HL-60 (cell line): ENCODE results near the gene POLR3A.
A peak's percentile ranks its signal among the peaks of the same experiment; 100 is the strongest.

ENCODE experiments used
- DNase-seq, 2 experiments: peaks; one replicate each; pipeline ENCODE4 v3.0.0-alpha.2; 2010 to 2020; ENCODE audit warnings: low read depth in 1 of 2, low spot score in 1 of 2
- H3K27ac ChIP-seq: fragments of 250-450 bp; sonication (Bioruptor Pico); replicated peaks from 2 replicates; pipeline ENCODE4 v1.5.1; 2020; ENCODE audit warnings: mild to moderate bottlenecking, moderate library complexity
- H3K27me3 ChIP-seq: fragments of 250-450 bp; sonication (Bioruptor Pico); 2 replicates; pipeline ENCODE4 v1.5.1; 2021; ENCODE audit warnings: mild to moderate bottlenecking, moderate library complexity; ENCODE audit not compliant: insufficient read depth, poor library complexity, severe bottlenecking
- H3K4me3 ChIP-seq: replicated peaks from 2 replicates; pipeline ENCODE4 v1.5.1; 2011; ENCODE audit warnings: mild to moderate bottlenecking, control low read depth, low read length; ENCODE audit not compliant: insufficient read depth
- CTCF ChIP-seq: IDR thresholded peaks from one replicate; pipeline ENCODE4 v1.5.1; 2011; ENCODE audit warnings: low read length, control low read depth, inconsistent platforms; ENCODE audit not compliant: insufficient read depth
- GABPA ChIP-seq: IDR thresholded peaks from 2 replicates; pipeline ENCODE4 v1.6.1; 2012; ENCODE audit warnings: low read depth
- POLR2AphosphoS5 ChIP-seq: IDR thresholded peaks from 2 replicates; pipeline ENCODE4 v1.6.1; 2012; ENCODE audit warnings: low read depth
- SPI1 ChIP-seq: IDR thresholded peaks from 2 replicates; pipeline ENCODE4 v1.6.1; 2012; ENCODE audit warnings: low read depth, mild to moderate bottlenecking, borderline replicate concordance
- TF ChIP-seq, protein P1 (sequence below): IDR thresholded peaks from 2 replicates; pipeline ENCODE4 v1.6.1; 2012; ENCODE audit warnings: low read depth; ENCODE audit not compliant: insufficient replicate concordance

The POLR3A gene

DNA sequence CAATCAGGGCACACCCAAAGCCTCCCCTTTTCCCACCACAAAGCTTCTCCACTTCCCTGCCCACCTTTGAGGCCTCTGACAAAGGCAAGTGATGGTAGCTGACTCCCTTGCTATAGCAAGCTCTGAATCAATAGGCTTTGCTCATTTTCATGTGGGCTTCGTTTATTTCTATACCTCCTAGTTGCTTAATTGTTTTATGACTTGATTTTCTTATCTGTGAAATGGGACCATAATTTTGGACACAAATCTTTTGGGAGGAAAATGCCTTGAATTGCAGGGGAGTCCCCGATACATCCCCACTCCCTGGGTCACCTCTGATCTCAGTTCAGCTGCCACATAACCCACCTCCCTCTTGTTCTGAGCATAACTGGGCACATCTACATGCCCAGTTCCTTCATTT, 89.1 kb downstream of the POLR3A start:
- Histone ChIP-seq H3K4me3 (no peak overlapping the region), H3K27me3 (no peaks in the 10 kb centered on the region), H3K27ac (no peak overlapping the region)
- DNase-seq = no peak
- no peak for TF ChIP-seq POLR2AphosphoS5

- DNase-seq = no peak
- H3K27ac ChIP-seq = no peak overlapping the region
- H3K27me3 ChIP-seq = no peaks in the 10 kb centered on the region
- no peak overlapping the region for H3K4me3 ChIP-seq
- TF ChIP-seq POLR2AphosphoS5 (no peak), CTCF (no peak), SPI1 (no peak), GABPA (no peak)
- TF ChIP-seq, protein P1, sequence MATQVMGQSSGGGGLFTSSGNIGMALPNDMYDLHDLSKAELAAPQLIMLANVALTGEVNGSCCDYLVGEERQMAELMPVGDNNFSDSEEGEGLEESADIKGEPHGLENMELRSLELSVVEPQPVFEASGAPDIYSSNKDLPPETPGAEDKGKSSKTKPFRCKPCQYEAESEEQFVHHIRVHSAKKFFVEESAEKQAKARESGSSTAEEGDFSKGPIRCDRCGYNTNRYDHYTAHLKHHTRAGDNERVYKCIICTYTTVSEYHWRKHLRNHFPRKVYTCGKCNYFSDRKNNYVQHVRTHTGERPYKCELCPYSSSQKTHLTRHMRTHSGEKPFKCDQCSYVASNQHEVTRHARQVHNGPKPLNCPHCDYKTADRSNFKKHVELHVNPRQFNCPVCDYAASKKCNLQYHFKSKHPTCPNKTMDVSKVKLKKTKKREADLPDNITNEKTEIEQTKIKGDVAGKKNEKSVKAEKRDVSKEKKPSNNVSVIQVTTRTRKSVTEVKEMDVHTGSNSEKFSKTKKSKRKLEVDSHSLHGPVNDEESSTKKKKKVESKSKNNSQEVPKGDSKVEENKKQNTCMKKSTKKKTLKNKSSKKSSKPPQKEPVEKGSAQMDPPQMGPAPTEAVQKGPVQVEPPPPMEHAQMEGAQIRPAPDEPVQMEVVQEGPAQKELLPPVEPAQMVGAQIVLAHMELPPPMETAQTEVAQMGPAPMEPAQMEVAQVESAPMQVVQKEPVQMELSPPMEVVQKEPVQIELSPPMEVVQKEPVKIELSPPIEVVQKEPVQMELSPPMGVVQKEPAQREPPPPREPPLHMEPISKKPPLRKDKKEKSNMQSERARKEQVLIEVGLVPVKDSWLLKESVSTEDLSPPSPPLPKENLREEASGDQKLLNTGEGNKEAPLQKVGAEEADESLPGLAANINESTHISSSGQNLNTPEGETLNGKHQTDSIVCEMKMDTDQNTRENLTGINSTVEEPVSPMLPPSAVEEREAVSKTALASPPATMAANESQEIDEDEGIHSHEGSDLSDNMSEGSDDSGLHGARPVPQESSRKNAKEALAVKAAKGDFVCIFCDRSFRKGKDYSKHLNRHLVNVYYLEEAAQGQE = no peak
Observed at GRCh38 chr10:77939561-77940001, 89.7 kb downstream of the POLR3A start.

DNA sequence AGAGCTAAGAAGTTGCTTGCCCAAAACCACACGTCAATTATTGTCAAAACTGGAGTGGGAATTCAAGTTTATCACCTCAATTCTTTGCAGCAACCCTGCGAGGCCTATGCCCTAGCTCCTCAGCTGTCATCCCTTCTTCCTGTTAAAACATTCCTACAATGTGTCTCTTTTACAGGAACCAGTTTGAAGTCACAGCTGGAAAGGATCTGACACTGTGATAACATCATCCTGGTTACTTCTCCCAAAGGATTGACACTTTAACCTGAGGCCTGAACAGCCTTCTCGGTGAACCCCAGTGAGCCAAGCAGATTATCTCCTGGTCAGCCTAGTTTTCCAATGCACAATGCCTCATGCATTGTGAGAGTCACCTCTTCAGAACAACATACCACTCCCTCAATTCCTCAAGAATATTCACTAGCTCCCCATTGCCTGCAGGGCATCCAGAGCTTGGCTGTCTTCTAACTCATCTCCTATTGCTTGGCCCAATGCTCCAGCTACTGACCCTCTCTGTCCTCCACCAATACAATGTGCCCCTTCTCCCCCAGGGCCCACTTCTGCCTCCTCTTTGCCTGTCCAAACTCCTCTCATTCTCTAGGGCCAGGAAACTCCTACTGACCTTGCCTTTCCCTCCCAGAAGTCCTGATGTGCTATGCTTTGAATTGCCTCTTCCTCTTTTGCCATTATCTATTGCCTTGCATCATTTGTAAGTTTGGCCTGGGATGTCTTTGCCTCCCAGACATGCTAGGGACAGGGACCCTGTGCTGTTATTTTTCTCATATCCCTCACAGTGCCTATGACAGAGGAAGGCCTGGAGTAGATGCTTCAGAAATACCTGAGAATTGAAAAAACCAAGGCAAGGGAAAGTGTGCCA, 92.4 kb downstream of the POLR3A start:
- peak in 1 of 2 experiments; percentile 9 for DNase-seq
- Histone ChIP-seq H3K27ac (no peak overlapping the region), H3K27me3 (no peaks in the 10 kb centered on the region), H3K4me3 (no peak overlapping the region)
- TF ChIP-seq POLR2AphosphoS5 (no peak), GABPA (no peak), CTCF (no peak), SPI1 (peak; percentile 79)
- TF ChIP-seq, protein P1 = no peak

DNA sequence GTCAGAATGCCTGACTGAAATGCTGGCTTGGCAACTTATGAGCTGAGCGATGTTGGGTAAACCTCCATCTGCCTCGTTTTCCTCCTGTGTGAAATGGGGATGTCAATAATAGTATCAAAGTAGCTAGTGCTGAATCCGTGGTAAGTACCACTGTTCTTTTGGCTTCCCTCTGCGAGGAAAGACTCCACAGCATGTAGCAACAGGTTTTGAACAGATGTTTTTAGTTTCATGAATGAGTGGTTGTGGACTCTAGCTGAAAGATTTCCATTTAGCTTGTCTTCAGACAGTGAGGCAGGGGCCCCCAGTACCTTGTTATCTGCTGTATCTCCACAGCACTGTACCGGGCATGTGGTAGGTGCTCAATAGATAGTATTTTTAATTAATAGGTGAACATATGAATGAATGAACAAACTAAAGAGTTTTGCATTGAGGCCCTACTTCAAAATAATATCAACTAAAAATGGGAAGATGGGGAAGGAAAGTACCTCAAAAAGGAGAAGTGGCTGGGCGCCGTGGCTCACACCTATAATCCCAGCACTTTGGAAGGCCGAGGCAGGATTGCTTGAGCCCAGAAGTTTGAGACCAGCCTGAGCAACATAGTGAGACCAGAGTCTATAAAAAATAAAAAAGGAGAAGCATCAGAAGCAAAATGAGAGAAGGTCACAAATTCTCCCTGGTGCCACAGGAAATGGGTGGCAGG, 97.1 kb downstream of the POLR3A start:
- no peak overlapping the region for H3K27ac ChIP-seq
- TF ChIP-seq POLR2AphosphoS5 (no peak), CTCF (no peak), SPI1 (peak; percentile 86)
- H3K4me3 ChIP-seq = no peak overlapping the region
- DNase-seq = no peak
- H3K27me3 ChIP-seq = peaks cover 25% of the 10 kb centered on the region
